Glomerular endothelial cell (primary cell): ENCODE measurements around the gene USP2. TPM values are rescaled to one million over a fixed set of nuclear protein-coding genes. Genes with fewer than 3 reads are reported as not detected.

Source experiments
- DNase-seq: peaks from one replicate; pipeline ENCODE4 v3.0.0-alpha.2; 2011; ENCODE audit warnings: low read depth, low spot score; ENCODE audit errors: extremely low read depth
- total RNA-seq: library from RNA; depleted of rRNA; stranded (reverse); fragments of >200 nt; gene quantifications from 2 replicates; pipeline ENCODE4 v1.2.3, GENCODE V29; 2015

The USP2 gene
- total RNA-seq, 1 donor from 2014 or later: 0.41 TPM

DNA sequence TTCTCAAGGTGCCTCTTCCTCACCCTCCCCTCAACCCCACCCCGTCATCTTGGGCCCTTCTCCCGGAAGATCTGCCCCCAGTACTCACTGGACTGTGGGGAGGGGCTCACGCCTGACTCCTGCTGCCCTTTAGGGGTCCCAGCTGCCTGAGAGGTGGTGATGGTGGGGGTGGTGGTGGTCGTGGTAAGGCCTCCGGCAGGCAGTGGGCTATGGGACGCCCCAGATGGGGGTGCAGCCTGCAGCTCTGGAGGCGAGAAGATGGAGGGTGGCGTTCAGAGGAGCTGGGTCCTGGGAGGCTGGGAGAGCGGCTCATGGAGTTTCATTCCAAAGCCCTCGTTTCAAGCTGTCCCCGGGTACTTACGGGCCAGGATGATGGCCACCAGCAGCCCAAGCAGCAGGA is 35.8 kb downstream of the USP2 start:
- no peak for DNase-seq

DNA sequence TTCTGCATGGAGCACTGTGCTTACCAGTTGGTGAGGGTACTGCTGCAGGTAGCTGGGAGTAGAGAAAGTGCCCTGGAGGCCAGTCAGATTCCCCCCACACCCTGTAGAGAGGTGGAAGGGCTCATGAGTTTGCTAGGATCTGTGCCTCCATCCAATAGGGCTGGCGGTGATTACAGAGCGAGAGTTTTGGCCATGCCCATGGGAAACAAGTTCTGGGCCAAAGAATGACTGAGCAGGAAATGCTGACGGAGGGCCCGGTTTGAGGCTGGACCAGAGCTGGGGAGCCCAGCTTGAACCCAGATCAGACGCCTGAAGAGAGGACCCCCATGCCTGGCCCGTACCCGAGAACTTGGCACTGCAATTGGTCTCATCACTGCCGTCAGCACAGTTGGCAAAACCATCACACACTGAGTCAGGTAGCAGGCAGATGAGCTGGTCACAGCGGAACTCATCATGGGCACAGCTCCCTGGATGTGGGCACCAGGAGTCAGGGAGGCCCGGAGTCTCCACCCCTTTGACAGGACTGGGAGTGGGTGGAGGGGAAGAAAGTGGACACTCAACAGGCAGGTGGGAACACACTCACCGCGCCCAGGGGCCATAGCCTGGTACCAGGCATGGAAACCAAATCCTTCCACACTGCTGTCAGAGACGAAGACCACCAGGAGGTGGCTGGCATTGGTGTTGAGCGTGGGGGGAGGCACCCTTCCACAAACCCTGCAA is 37.0 kb downstream of the USP2 start:
- DNase-seq: no peak

DNA sequence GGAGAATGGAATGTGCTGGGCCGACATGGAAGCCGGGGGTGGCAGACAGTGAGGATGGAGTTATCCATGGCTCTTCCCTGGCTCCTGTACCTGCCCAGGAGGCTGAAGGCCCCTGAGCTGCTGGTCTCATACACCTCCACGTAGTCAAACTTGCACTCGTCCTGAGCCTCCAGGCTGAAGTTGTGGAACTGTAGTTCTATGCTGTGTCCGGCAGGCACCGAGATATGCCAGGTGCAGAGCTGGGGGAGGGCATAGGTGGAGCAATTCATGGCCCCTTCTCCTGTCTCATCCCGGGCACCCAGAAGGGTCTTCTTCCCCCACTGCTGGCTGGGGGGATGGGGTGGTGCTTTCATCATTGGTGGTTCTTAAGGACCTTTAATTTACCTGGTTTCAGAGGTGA is 37.8 kb downstream of the USP2 start:
- no peak for DNase-seq

DNA sequence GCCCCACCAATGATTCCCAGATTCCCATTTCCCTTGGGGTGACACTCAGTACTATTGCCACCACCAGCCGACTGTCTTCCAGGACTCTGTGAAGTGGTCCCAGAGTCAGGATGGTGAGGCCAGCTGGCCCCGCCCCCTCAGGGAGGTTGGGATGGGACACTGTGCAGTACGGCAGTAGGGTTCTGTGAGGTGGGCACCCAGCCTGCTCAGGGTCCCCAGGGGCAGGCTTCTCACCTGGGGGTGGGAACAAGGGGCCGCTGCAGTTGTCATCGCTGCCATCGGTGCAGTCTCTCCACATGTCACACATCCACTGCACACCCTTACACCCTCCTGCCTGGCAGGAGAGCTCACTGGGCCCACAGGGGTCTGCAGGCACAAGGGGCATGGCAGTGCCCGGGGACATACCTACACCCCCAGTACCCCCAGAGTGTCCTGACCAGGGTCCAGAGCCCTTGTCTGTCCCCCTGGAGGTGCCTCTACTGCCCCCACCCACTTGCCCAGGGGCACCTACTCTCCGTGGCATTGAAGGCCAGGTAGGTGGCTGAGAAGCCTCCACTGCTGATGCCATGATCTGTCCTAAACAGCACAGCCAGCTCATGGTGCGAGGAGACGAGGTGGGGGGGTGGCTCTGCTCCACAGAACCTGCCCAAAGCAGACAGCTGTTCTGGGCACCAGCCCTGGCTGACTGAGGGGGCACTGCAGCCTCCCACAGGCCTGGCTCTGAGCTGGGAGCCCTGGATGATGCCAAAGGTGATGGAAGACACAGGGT is 38.9 kb downstream of the USP2 start:
- DNase-seq: no peak

DNA sequence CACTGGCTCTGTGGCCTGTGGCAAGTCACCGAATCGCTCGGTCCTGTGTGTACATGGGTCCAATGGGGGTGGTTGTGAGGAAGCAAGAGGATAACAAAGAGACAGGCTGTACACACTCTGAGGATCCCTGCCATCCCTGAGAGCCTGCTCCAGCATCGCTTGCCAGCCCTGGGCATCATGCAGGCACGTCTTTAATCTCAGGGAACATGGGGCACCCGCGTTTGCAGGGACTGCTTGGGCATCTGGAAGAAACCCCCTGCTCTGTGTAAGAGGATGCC is 39.5 kb downstream of the USP2 start:
- DNase-seq: no peak

DNA sequence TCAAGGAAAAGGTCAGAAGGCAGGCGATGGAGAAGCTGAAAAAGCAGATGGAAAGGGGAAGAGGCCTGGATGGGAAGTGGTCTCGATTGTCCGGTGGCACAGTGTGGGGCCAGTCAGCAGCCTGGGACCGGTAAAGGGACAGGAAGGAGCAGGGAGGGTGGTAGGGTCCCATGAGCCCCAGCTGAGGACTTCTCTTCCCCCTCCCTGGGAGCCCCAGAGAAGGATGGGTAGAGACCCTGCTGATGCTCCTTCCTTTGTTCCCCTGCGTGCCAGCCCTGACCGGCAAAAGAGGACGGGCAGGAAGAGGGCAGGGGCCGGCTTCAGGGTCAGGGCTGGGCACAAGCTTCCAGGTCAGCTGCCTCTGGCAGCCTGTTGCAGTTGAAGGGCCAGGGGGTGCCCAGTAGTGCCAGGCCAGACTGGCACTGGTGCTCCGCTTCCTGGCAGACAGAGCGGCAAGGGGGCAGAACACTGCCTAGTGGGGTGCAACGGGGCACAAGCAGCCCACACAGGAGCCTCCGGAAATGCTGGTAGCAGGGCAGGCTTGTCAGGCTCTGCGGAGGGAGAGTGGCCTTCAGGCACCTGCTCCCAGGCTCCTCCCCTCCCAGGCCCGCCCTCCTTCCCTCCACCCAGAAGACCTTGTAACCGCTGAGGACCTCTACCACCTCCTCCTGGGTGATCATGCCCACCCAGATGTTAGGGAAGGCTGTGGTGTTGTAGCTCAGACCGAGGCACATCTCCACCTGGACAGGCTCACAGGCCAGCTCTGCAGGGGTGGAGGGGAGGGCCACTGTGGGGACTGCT is 40.1 kb downstream of the USP2 start:
- no peak for DNase-seq

DNA sequence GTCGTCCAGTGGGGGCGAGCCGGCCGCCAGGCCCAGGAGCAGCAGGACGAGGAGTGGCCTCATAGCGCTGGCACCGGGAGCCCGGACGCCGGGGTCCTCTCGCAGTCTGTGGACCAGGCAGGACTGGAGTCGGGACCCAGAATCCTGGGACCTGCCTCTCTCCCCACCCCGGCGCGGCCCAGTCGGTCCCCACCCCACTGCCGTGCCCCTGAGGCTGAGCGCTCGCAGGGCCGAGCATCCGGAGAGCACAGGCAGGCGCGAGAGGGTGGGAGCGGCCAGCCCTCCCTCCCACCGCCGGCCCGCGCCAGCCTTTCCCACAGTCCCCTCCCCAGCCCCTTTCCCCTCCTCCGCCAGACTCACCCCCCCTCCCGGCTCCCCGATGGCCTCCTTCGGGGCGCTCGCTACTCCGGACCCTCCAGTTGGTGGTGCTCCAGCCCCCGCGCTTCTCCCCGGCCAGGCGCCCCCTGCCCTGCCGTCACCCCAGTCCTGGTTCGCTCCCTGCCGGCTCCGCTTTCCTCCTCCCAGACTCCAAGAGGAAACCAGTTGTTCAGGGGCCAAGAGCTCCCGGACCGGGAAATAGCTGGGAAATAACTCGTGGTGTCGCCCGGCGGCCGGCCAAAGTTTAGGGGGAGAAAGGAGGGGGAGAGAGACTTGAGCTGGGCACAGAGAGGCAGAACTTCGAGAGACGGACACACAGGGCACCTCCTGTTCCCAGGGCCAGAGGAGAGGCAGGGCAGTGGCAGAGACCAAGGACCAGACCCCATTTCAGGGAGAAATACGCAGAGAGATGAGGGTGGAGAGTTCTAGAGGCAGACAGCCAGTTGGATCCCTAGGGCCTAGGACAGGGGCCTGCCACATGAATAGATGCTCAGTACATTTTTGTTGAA is 40.9 kb downstream of the USP2 start, which contains the start of gene C1QTNF5:
TSS of gene C1QTNF5 (minus strand) at position 549 of the 887 bp plus-strand sequence. CDS start at position 63, 486 bp downstream.
- DNase-seq: no peak

DNA sequence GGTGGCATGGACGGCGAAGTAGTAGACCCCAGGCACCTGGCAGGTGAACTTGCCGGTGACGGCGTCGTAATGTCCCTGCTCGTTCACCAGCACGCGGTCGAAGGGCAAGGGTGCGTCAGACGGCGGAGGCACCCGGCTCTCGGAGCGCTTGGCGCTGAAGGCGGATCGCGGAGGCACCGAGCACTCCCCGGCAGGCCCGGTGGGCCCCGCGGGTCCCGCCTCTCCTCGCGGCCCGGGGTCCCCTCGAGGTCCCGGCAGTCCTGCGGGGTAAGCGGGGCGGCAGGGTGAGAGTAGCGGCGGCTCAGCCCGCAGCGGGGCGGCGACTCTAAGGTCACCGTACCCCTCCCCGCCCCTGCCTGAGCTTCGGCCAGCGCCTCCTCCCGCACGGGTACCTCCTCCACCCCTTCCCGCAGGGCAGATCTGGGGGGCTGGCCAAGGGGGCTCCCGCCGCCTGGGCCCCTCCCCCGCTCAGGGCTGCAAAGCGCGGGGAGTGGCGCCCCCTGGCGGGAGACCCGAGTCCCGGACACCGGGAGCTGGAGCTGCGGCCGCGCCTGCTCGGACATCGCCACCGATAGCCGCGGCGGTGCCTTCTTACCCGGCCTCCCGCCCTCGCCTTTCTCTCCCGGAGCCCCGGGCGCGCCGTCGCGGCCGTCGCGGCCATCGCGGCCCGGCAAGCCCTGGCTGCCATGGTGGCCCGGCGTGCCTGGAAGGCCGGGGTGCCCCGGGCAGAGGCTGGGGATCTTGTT is 41.7 kb downstream of the USP2 start:
- no peak for DNase-seq

DNA sequence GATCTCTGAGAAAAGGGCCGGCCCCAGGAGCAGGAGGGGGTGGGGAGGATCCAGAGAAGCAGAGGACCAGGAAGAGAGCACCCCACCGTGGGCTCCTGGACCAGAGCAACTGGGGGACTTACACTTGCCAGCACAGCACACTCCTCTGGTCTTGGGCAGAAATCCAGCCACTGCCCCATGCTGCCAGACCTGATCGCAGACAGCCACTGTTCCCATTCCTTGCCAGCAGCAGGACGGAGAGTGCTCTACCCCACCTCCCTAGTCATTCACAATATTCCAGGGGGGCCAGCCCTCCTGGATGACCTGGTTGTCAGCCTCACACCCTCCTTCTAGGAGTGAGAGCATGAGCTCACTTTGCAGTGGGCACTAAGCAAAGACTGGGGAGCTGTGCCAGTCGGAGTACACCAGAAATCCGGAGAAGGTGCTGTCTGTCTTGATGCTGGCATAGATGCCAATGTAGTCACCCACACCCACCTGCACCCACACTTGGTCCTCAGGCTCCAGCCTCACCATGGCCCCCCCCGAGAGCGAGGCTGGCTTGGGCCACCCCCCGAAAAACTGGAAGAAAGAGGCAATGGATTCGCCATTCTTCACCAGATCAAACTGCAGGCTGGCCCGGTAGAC is 42.4 kb downstream of the USP2 start:
- DNase-seq: no peak

DNA sequence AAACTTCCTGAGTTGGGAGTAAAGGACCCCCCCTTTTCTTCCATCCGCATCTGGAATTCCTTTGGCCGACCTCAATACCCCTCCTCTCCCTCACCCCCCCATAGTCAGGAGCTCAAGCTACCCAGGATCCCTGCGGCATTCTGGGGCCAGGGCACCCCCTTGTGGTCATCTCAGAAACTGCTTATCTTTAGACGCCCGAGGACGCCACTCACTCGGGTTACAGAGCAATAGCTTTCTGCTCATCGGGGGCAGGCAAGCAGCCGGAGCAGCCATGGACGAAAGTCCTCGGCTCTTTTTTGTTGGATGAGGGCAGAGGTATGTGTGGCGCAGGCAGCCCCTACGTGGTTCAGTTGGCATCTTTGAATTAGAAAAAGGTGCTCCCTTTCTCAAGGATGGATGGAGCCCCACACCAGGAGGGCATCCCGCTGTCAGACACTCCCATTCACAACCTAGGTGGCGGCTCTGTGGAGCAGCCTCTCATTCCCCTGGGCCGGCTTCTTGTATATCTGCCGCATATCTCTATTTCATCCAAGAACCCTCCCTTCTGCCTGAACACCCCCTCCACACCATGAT is 43.1 kb downstream of the USP2 start:
- DNase-seq: no peak

DNA sequence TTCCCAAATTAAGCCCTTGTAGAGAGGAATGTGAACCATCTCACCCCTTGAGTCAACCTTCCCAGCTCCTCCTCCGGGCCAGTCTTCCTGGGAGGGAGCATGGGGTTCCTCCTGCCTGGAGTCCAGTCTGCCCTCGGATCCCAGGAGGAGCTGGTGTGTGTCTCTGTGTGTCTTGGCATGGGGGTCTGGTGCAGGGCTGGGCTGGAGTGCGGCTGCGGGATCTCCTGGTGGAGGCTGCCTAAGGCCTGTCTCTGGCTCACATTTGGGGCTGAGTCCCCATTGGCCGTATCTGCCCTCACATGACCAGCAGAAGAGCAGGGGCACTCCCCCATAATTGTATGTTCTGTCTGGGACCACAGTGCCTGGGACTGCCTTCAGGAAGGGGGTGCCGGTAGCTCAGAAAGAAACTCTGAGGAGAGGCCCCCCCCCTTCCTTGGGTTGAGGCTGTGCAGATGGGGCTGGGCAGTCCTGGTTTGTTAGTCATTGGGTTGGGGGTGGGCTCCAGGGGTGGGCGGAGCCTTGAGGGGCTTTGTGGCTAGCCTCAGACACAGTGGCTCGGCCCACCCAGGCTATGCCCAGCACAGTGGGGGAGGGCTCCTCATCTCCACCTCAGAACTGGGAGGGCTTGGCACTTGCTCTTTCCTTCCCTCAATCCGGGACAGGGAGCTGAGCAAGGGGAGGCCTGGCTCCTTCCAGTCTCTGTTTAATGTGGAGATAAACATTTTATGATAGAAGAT is 43.7 kb downstream of the USP2 start:
- no peak for DNase-seq

DNA sequence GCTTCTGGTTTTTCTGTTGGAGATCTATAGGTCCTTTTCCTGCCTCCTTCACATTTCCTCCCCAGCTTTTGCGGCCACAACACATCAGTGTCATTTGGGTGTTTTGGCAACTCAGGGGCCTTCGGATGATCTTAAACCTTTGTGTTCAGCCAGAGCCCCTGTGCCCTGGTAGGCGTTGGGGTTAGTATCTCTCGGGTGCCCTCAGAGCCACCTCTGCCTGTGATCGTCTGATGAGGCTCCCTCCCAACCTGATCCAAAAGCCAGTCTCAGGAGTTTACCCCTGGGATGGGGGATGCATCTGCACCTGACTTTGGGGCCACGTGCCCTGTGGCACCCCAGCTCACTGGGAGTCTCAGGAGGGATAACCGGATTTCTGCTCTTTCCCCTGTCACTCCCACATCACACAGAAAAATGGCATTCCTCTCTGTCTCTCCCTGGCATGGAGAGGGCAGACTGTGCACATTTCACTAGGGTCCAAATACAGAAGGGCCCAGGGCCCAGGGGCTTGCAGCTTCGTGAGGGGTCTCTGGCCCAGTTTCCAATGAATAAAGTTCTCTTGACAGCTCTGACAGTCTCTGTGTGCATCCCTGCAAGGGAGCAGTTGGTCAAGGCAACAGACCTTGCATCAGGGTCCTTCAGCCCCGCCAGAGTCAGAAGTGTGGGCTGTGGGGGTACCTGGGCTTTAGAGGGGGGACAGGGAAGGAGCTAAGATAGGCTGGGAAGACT is 44.6 kb downstream of the USP2 start:
- DNase-seq: no peak

DNA sequence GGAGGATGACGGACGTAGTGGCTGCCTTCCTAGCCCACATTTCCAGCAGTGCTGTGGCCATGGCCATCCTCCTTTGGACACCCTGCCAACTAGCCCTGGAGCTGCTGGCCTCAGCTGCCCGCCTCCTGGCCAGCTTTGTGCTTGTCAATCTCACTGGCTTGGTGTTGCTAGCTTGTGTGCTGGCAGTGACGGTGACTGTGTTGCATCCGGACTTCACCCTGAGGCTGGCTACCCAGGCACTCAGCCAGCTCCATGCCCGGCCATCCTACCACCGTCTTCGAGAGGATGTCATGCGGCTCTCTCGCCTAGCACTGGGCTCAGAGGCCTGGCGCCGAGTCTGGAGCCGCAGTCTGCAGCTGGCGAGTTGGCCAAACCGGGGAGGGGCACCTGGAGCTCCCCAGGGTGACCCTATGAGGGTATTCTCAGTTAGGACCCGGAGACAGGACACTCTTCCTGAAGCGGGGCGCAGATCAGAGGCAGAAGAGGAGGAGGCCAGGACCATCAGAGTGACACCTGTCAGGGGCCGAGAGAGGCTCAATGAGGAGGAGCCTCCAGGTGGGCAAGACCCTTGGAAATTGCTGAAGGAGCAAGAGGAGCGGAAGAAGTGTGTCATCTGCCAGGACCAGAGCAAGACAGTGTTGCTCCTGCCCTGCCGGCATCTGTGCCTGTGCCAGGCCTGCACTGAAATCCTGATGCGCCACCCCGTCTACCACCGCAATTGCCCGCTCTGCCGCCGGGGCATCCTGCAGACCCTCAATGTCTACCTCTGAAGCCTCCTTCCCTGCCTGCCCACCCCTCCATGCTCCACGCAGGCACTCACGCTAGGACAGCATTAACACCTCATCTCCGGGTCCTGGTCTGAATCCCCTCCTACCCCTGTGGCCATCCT is 45.6 kb downstream of the USP2 start:
- DNase-seq: no peak

DNA sequence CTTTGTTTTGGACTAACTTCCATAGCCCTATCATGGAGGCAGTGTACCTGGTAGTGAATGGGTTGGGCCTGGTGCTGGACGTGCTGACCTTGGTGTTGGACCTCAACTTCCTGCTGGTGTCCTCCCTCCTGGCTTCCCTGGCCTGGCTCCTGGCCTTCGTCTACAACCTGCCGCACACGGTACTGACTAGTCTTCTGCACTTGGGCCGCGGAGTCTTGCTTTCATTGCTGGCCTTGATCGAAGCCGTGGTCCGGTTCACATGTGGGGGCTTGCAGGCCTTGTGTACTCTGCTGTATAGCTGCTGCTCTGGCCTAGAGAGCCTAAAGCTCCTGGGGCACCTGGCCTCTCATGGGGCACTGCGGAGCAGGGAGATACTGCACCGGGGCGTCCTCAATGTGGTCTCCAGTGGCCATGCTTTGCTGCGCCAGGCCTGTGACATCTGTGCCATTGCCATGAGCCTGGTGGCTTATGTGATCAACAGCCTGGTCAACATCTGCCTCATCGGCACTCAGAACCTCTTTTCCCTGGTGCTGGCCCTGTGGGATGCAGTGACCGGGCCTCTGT is 46.3 kb downstream of the USP2 start:
- no peak for DNase-seq

DNA sequence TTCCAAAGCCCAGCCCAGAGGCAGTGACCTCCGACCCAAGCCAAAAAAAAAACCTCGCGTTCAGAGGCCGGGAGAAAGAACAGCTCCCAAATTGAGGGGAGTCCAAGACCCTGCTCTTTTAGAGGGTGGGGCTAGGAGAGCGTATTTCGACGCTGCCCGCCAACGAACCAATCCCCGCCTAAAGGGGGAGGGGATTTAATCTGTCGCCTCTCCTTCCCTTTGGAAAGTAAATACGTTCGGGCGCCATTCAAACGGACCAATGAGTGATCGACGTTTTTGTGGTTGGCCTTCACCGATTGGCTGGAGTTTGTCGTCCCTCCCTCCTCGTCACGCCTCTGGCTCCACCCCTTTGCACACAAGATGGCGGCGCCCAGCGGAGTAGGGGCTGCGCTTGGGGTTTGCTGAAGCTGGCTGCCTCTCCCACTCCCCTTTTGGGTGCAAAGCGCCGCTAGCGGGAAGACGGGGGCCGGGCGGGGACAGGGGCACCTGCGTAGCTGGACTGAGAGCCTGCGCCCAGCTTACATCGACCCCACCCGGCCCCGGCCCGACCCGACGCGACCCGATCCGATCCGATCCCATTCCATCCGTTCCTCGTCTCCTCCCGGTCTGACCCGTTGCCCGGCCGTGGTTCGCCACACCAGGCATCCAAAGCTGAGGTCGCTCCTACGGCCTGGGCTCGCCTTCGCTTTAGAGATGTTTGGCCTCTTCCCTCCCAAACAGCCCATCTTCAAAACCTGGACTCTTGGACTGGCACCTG is 47.1 kb downstream of the USP2 start, which contains the start of gene RNF26:
TSS of gene RNF26 (plus strand) at position 354 of the 757 bp plus-strand sequence. CDS start 596 bp downstream, outside the sequence.
- peak; percentile 95 for DNase-seq
